Measurements from ENCODE around the gene PRKAG3.
"Not testable (repeated sequence)": the region's sequence is repeated elsewhere in the genome, so short reads cannot be mapped to it uniquely, and the experiment has no call there.

The PRKAG3 gene

GRCh38 chr2:218861645-218862318, 30.2 kb upstream of the PRKAG3 start:
- no peak for DNase-seq (ENCODE audit: low read depth)

DNA sequence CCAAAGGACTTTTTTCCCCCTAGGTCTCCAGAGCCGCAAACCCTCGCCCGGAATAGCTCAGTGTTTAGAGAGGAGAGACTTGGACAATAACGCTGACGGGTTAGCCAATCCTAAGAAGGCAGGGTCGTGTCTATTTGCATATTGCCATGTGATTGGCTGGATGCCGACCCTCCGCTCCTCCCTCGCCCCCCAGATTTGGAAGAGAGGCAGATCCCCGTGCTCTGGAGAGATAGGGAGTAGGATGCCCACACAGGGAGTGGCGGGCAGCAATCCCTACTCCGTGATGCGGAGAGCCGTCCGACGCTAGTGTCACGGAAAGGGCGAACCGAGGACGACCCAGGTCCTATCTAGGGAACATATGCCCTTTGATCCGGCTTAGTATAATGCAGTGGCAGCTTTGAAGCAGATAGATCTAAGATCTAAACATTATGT, 29.4 kb upstream of the PRKAG3 start:
- DNase-seq (ENCODE audit: low read depth): no peak

DNA sequence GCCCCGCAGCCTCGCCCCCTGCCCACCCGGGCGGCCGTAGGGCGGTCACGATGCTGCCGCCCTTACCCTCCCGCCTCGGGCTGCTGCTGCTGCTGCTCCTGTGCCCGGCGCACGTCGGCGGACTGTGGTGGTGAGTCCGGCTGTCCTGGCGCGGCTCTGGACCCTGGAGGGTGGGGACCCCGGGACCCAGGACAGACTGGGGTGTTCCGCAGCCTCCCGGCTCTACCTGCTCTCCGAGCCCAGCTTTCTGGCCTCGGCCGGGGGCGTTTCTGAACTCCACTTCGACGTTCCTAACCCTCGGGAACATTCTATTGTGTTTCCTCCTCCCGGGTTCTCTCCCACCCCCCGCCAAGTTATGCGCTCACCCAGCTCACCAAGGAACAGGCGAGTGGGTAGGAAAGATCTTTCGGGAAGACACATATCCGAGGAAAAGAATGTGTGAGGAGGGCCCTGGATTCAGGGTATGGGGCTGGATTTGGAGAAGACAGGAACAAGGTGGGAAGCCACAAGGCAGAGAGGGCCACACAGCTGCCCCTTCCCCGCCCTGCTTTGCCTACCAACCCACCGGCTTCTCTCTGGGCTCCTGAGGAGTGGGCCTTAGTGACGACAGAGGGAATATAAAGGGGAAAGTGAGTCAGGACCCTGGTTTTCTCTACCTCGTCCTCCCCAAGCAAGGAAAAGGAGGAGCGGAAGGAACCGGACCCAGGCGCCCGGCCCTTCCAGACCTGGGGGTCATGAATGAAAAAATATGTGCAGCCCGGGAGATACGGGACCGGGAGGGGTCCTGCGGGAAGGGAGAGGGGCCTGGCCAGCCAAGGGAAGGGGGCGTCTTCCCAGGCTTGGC, 28.6 kb upstream of the PRKAG3 start:
- no peak for DNase-seq (ENCODE audit: low read depth)

DNA sequence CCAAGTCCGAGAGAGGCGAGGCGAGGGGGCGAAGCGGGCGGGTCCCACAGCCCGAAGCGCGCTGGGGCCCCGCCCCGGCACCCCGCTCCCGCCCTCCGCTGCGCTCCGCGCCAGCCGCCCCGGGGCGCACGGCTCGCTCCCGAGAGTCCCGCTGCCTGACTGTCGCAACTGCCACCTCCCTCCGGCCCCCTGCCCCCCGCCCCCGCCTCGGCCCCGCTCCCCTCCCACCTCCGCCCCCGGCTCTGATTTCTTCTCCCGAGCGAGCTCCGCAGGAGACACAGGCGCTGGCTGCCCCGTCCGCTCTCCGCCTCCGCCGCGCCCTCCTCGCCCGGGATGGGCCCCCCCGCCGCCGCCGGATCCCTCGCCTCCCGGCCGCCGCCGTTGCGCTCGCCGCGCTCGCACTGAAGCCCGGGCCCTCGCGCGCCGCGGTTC, 28.0 kb upstream of the PRKAG3 start, which contains the start of gene WNT6:
Gene WNT6 (plus strand): TSS at position 250 of the 432 bp plus-strand sequence. CDS start 233 bp downstream, outside the sequence.
- no peak for DNase-seq (ENCODE audit: low read depth)

DNA sequence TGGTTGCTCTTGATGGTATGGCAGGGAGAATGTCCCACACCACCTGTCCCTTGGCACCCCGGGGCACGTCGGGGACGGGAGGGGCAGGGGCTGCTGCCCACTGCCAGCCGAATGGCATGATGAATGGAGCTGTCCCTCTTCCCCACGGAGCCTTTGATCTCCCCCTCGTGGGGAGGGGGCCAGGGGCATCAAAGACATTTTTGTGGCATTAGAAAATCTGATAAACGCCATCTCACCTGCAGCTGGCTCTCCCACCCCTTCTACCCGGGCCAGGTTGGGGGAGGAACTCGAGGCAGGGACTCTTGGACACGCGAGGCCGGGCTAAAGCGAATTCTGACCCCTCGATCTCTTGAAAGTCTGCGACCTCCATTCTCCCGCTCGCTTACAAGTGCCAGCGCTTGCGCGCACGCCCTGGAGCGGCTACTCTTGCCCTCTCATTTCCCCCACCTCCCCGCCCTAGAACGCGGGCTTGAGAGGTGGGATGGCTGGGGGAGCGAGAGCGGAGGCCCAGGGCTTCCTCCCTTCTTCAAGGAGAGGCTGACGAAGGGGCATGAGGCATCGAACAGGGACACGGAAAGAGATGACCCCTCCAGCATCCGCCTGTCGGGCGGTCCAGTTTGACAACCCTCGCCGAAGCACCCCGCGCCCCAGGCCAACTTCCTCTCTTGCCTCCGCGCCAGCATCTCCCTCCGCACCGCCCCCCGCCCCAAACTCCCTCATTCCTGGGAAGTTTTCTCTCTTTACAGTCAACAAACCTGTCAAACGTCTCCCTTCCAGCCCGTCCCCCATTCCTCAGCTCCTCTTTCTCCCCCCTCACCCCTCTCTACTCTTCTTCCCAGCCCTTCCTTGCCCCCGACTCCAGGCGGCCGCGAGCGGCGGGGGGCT, 27.3 kb upstream of the PRKAG3 start:
- DNase-seq (ENCODE audit: low read depth): no peak

GRCh38 chr2:218858138-218858445, 26.5 kb upstream of the PRKAG3 start:
- DNase-seq (ENCODE audit: low read depth): no peak

DNA sequence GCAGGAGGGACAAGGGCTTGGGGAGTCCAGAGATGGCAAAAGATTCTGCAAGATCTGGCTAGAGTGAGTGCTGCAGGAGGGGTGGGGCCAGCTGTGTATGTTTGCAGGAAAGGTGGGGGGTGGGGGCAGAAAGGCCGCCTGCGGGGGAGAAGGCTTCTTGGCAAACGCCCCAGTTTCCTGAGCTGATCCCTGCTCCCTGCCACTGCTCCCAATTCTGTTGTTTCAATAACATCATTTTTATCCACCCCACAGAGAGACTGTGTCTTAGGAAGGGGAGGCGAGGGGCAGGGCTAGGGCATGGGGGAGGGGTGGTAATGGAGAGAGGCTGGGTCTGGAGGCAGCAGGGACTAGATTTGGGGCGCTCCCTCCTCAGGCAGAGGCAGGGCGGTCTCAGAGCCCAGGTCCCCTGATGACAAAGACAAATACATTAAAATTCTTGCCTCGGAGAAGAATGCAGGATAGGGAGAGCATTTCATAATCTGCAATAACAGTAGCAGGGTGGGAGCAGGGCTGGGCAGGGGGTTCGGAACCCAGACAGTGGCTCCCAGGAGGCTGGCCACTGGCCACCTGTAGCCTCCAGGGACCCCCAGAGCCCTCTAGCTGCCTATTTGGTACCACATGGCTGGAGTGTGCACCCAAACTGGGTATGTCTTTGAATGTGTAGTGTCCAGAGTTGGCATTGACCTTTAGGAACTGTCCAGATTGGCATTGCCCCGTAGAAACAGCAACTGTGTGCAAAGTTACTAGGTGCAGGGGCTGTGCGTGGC, 26.0 kb upstream of the PRKAG3 start:
- DNase-seq (ENCODE audit: low read depth): no peak

- no peak for DNase-seq (ENCODE audit: low read depth)
Measured at GRCh38 chr2:218856896-218857243, 25.3 kb upstream of the PRKAG3 start.

GRCh38 chr2:218856167-218856895, 24.7 kb upstream of the PRKAG3 start:
- no peak for DNase-seq (ENCODE audit: low read depth)

GRCh38 chr2:218855305-218856166, 23.9 kb upstream of the PRKAG3 start:
- no peak for DNase-seq (ENCODE audit: low read depth)

GRCh38 chr2:218854860-218855259, 23.3 kb upstream of the PRKAG3 start:
- DNase-seq (ENCODE audit: low read depth): no peak

DNA sequence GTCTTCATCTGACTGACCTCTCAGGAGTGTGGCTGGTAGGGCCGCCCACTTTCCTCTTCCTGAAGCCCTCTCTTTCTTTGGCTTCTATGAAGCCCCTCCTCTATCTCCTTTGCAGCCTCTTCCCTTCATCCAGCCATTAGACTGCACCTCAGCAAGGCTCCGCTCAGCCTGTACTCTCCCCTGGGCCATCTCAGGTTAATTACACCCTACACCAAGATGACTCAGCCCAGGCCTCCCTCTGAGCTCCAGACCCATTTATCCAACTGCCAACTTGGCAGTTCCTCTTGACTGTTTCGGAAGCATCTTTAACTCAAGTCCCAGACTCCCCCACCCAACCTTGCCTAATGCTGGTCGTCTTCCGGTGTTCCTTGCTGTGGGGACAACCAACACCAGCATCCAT, 22.2 kb upstream of the PRKAG3 start:
- no peak for DNase-seq (ENCODE audit: low read depth)

- DNase-seq (ENCODE audit: low read depth): peak; percentile 41
Measured at GRCh38 chr2:218852911-218853667, 21.5 kb upstream of the PRKAG3 start.

DNA sequence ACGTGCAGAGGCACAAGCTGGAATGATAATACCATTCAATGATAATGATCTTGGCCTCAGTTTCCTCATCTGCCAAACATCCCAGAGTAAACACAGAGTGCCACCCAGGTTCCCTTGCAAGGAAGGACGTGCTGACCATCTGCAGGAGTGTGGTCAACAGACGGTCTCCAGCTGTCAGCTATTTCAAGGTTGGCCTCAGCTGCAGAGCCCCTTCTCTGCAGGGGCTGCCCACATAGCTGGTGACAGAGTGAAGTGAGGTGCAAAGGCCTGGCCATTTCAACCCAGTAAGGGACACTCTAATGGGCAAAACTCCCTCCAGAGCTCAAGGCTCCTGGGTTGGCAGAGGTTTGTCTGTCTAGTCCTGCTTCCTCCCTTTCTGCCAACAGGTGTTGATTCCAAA, 19.7 kb upstream of the PRKAG3 start:
- no peak for DNase-seq (ENCODE audit: low read depth)

GRCh38 chr2:218850796-218851195, 19.2 kb upstream of the PRKAG3 start:
- no peak for DNase-seq (ENCODE audit: low read depth)

DNA sequence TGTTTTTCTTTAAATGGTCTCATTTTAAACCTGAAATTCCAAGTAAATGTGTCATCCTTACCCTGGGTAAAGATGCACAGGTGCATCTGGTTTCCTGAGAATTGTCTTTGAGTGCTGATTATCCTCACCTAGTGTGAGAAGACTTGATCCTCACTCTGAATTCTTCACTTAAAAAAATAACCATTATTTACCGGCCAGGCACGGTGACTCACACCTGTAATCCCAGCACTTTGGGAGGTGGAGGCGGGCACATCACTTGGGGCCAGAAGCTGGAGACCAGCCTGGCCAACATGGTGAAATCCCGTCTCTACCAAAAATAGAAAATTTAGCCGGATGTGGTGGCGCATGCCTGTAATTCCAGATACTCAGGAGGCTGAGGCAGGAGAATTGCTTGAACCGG, 18.1 kb upstream of the PRKAG3 start:
- no peak for DNase-seq (ENCODE audit: low read depth)

DNA sequence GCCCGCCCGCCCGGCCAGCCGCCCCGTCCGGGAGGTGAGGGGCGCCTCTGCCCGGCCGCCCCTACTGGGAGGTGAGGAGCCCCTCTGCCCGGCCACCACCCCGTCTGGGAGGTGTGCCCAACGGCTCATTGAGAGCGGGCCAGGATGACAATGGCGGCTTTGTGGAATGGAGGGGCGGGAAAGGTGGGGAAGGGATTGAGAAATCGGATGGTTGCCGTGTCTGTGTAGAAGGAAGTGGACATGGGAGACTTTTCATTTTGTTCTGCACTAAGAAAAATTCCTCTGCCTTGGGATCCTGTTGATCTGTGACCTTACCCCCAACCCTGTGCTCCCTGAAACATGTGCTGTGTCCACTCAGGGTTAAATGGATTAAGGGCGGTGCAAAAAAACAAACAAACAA, 15.4 kb upstream of the PRKAG3 start:
- not testable (repeated sequence) for DNase-seq (ENCODE audit: low read depth)

- not testable (repeated sequence) for DNase-seq (ENCODE audit: low read depth)
Measured at GRCh38 chr2:218844334-218844733, 12.7 kb upstream of the PRKAG3 start.

- DNase-seq (ENCODE audit: low read depth): no peak
Measured at GRCh38 chr2:218839888-218840287, 8.3 kb upstream of the PRKAG3 start.

All from activated gamma-delta T cell treated with anti-CD3 and anti-CD28 coated beads, Interleukin-2, amount 50 U/mL, for 16 hours (primary cell).